HUES6 (cell line): ENCODE measurements around the gene DLG1.

Experiments used
- H3K27ac ChIP-seq: 2 replicates; pipeline ENCODE4 v1.7.0; 2013; ENCODE audit warnings: low read depth, mild to moderate bottlenecking, low read length, inconsistent platforms
- H3K27me3 ChIP-seq: 2 replicates; pipeline ENCODE4 v1.6.1; 2013; ENCODE audit warnings: low read length; ENCODE audit not compliant: control insufficient read depth, insufficient read depth
- H3K36me3 ChIP-seq: 2 replicates; pipeline ENCODE4 v1.6.1; 2013; ENCODE audit warnings: low read length; ENCODE audit not compliant: control insufficient read depth, insufficient read depth
- H3K4me1 ChIP-seq: 2 replicates; pipeline ENCODE4 v1.6.1; 2013; ENCODE audit warnings: low read length; ENCODE audit not compliant: control insufficient read depth, insufficient read depth
- H3K4me3 ChIP-seq: 2 replicates; pipeline ENCODE4 v1.5.1; 2013; ENCODE audit warnings: low read depth, low read length
- H3K9ac ChIP-seq: one replicate; pipeline ENCODE4 v1.6.1; 2013; ENCODE audit warnings: mild to moderate bottlenecking, low read length
- H3K9me3 ChIP-seq: 2 replicates; pipeline ENCODE4 v1.6.1; 2013; ENCODE audit warnings: low read depth, low read length; ENCODE audit not compliant: control insufficient read depth, insufficient read depth

DLG1 gene

GRCh38 chr3:197024881-197025735 lies 273.3 kb downstream of the DLG1 start:
- H3K9ac ChIP-seq, result no peak overlapping the region
- H3K27me3 ChIP-seq, result peaks cover 14% of the 10 kb centered on the region
- no peaks in the 10 kb centered on the region for H3K36me3 ChIP-seq
- no peak overlapping the region for H3K4me3 ChIP-seq
- H3K4me1 ChIP-seq, result peaks cover 36% of the 10 kb centered on the region
- H3K27ac ChIP-seq, result no peak overlapping the region
- H3K9me3 ChIP-seq, result no peaks in the 10 kb centered on the region

- Histone ChIP-seq H3K9me3 (no peaks in the 10 kb centered on the region), H3K9ac (no peak overlapping the region), H3K27me3 (peaks cover 10% of the 10 kb centered on the region), H3K27ac (no peak overlapping the region), H3K36me3 (no peaks in the 10 kb centered on the region), H3K4me1 (peaks cover 36% of the 10 kb centered on the region), H3K4me3 (no peak overlapping the region)
These were observed 274.3 kb downstream of the DLG1 start for GRCh38 chr3:197023998-197024651.

- no peak overlapping the region for H3K27ac ChIP-seq
- H3K4me1 ChIP-seq, result peaks cover 33% of the 10 kb centered on the region
- peaks cover 3% of the 10 kb centered on the region for H3K27me3 ChIP-seq
- H3K36me3 ChIP-seq, result no peaks in the 10 kb centered on the region
- no peaks in the 10 kb centered on the region for H3K9me3 ChIP-seq
- H3K4me3 ChIP-seq, result 0 out of 2 replicates have a peak overlapping the region, but pooled peaks have one; percentile 4
- no peak overlapping the region for H3K9ac ChIP-seq
These were observed 275.0 kb downstream of the DLG1 start for GRCh38 chr3:197023241-197023997.

GRCh38 chr3:197022405-197023231 lies 275.8 kb downstream of the DLG1 start:
- H3K27me3 ChIP-seq, result no peaks in the 10 kb centered on the region
- peaks cover 29% of the 10 kb centered on the region for H3K4me1 ChIP-seq
- no peaks in the 10 kb centered on the region for H3K9me3 ChIP-seq
- no peaks in the 10 kb centered on the region for H3K36me3 ChIP-seq
- no peak overlapping the region for H3K27ac ChIP-seq
- peak overlapping the region; percentile 4; the same call in 1 of the 2 replicates for H3K4me3 ChIP-seq
- no peak overlapping the region for H3K9ac ChIP-seq

GRCh38 chr3:197021729-197022404 lies 276.5 kb downstream of the DLG1 start:
- no peaks in the 10 kb centered on the region for H3K36me3 ChIP-seq
- H3K4me1 ChIP-seq, result peaks cover 29% of the 10 kb centered on the region
- H3K27ac ChIP-seq, result no peak overlapping the region
- no peaks in the 10 kb centered on the region for H3K27me3 ChIP-seq
- no peak overlapping the region for H3K9ac ChIP-seq
- no peaks in the 10 kb centered on the region for H3K9me3 ChIP-seq
- H3K4me3 ChIP-seq, result no peak overlapping the region

DNA sequence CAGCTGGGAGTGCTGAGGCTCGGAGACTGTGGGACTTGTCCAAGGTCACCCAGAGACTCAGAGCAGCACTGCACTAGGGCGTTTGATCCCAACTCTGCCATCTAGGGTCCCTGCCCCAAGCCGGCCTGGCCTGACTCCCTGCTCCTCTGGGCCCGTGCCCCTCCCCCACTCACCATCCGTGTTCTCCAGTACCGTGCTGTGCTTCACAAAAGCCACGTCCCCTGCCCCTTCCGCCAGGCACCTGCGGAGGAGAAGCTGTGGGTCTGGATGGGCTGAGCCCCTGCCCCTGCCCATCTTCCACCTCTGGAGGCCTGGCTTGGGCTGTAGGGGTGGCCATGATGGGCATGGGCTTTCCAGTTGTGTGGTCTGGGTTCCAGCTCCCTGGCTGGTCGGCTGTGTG lies 277.2 kb downstream of the DLG1 start:
- H3K9me3 ChIP-seq, result no peaks in the 10 kb centered on the region
- no peak overlapping the region for H3K9ac ChIP-seq
- H3K27ac ChIP-seq, result no peak overlapping the region
- no peak overlapping the region for H3K4me3 ChIP-seq
- no peaks in the 10 kb centered on the region for H3K27me3 ChIP-seq
- peaks cover 29% of the 10 kb centered on the region for H3K4me1 ChIP-seq
- no peaks in the 10 kb centered on the region for H3K36me3 ChIP-seq

GRCh38 chr3:197019535-197019934 lies 278.9 kb downstream of the DLG1 start:
- H3K4me1 ChIP-seq, result peaks cover 29% of the 10 kb centered on the region
- H3K9me3 ChIP-seq, result no peaks in the 10 kb centered on the region
- H3K36me3 ChIP-seq, result no peaks in the 10 kb centered on the region
- H3K4me3 ChIP-seq, result no peak overlapping the region
- no peaks in the 10 kb centered on the region for H3K27me3 ChIP-seq
- no peak overlapping the region for H3K27ac ChIP-seq
- no peak overlapping the region for H3K9ac ChIP-seq

GRCh38 chr3:197019021-197019420 lies 279.4 kb downstream of the DLG1 start:
- Histone ChIP-seq H3K27ac (no peak overlapping the region), H3K4me1 (peaks cover 29% of the 10 kb centered on the region), H3K36me3 (no peaks in the 10 kb centered on the region)

GRCh38 chr3:197017003-197017402 lies 281.4 kb downstream of the DLG1 start:
- Histone ChIP-seq H3K4me3 (no peak overlapping the region), H3K27me3 (no peaks in the 10 kb centered on the region), H3K36me3 (no peaks in the 10 kb centered on the region), H3K4me1 (peaks cover 10% of the 10 kb centered on the region; the same call in 1 of the 2 replicates), H3K9me3 (no peaks in the 10 kb centered on the region), H3K9ac (no peak overlapping the region), H3K27ac (no peak overlapping the region)

More at GRCh38 chr3:197019021-197019420, 279.4 kb downstream of the DLG1 start:
- no peaks in the 10 kb centered on the region for H3K27me3 ChIP-seq
- H3K4me3 ChIP-seq, result no peak overlapping the region
- H3K9me3 ChIP-seq, result no peaks in the 10 kb centered on the region
- H3K9ac ChIP-seq, result no peak overlapping the region
